Measurements from ENCODE around the gene RBBP4.

GRCh38 chr1:32619701-32620485 is 31.1 kb upstream of the RBBP4 start:
- TF ChIP-seq CTCF (IDR thresholded peaks at IDR 0.05; ENCODE audit: low read depth, low read length, poor library complexity, severe bottlenecking) (peak; percentile 37), EZH2phosphoT487 (IDR thresholded peaks at IDR 0.05; ENCODE audit: borderline replicate concordance, low read length) (no peak)
